NCI-H1436 treated with DMSO at 0.1 percent for 48 hours (cell line): ENCODE measurements around the gene HSD17B4.
"Not testable (repeated sequence)": the region's sequence is repeated elsewhere in the genome, so short reads cannot be mapped to it uniquely, and the experiment has no call there.

Experiments
- DNase-seq: peaks from one replicate; lab custom pipeline; 2025; lab: John Stamatoyannopoulos, UW

The HSD17B4 gene

GRCh38 chr5:119432674-119433237, 19.5 kb upstream of the HSD17B4 start:
- DNase-seq, result not testable (repeated sequence)

GRCh38 chr5:119435436-119436132, 16.7 kb upstream of the HSD17B4 start:
- DNase-seq, result no peak

- not testable (repeated sequence) for DNase-seq
Observed at GRCh38 chr5:119437785-119438586, 14.3 kb upstream of the HSD17B4 start.

GRCh38 chr5:119438587-119438917, 13.7 kb upstream of the HSD17B4 start:
- not testable (repeated sequence) for DNase-seq

- DNase-seq, result no peak
Observed at GRCh38 chr5:119439140-119439631, 13.1 kb upstream of the HSD17B4 start.

- not testable (repeated sequence) for DNase-seq
Observed at GRCh38 chr5:119439632-119440031, 12.7 kb upstream of the HSD17B4 start.

- not testable (repeated sequence) for DNase-seq
Observed at GRCh38 chr5:119444643-119445042, 7.7 kb upstream of the HSD17B4 start.

GRCh38 chr5:119445544-119445943, 6.8 kb upstream of the HSD17B4 start:
- no peak for DNase-seq

- no peak for DNase-seq
Observed at GRCh38 chr5:119449882-119450281, 2.4 kb upstream of the HSD17B4 start.

GRCh38 chr5:119450627-119451026, 1.7 kb upstream of the HSD17B4 start:
- not testable (repeated sequence) for DNase-seq

GRCh38 chr5:119451561-119451960, 736 bp upstream of the HSD17B4 start:
- DNase-seq, result no peak

- DNase-seq, result no peak
Observed at GRCh38 chr5:119452060-119452372, 281 bp upstream of the HSD17B4 start.

- DNase-seq, result no peak
Observed at GRCh38 chr5:119453040-119453373, 710 bp downstream of the HSD17B4 start.

GRCh38 chr5:119454171-119454570, 1.9 kb downstream of the HSD17B4 start:
- DNase-seq, result no peak

- DNase-seq, result no peak
Observed at GRCh38 chr5:119458911-119459632, 6.8 kb downstream of the HSD17B4 start.

- no peak for DNase-seq
Observed at GRCh38 chr5:119465640-119466039, 13.3 kb downstream of the HSD17B4 start.

- no peak for DNase-seq
Observed at GRCh38 chr5:119468286-119468685, 16.0 kb downstream of the HSD17B4 start.

- no peak for DNase-seq
Observed at GRCh38 chr5:119470105-119470763, 17.9 kb downstream of the HSD17B4 start.

GRCh38 chr5:119470851-119471451, 18.7 kb downstream of the HSD17B4 start:
- DNase-seq, result no peak

- no peak for DNase-seq
Observed at GRCh38 chr5:119473241-119473640, 20.9 kb downstream of the HSD17B4 start.

- no peak for DNase-seq
Observed at GRCh38 chr5:119476341-119476740, 24.0 kb downstream of the HSD17B4 start.

- DNase-seq, result no peak
Observed at GRCh38 chr5:119478781-119479180, 26.5 kb downstream of the HSD17B4 start.
